ENCODE measurements around the gene SPPL2C.

Gene SPPL2C

DNA sequence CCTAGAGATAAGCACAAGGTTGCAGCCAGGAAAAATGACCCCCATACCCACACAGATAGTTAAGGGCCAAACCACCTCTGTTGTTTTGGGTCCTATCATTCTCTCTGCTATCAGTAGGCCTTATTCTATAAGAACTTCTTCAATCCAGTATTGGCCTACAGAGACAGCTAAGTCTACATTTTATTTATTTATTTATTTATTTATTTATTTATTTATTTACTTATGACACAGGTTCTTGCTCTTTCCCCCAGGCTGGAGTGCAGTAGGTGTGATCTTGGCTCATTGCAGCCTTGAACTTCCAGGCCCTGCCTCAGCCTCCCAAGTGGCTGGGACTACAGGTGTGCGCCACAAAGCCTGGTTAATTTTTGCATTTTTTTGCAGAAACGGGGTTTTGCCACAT lies 42.2 kb downstream of the SPPL2C start:
- TF ChIP-seq, protein P1, sequence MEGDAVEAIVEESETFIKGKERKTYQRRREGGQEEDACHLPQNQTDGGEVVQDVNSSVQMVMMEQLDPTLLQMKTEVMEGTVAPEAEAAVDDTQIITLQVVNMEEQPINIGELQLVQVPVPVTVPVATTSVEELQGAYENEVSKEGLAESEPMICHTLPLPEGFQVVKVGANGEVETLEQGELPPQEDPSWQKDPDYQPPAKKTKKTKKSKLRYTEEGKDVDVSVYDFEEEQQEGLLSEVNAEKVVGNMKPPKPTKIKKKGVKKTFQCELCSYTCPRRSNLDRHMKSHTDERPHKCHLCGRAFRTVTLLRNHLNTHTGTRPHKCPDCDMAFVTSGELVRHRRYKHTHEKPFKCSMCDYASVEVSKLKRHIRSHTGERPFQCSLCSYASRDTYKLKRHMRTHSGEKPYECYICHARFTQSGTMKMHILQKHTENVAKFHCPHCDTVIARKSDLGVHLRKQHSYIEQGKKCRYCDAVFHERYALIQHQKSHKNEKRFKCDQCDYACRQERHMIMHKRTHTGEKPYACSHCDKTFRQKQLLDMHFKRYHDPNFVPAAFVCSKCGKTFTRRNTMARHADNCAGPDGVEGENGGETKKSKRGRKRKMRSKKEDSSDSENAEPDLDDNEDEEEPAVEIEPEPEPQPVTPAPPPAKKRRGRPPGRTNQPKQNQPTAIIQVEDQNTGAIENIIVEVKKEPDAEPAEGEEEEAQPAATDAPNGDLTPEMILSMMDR (IDR thresholded peaks at IDR 0.05; ENCODE audit: low read depth, low read length, missing control alignments): no peak
- DNase-seq (ENCODE audit: low read depth): no peak
- H3K4me3 ChIP-seq (ENCODE audit: low read depth, low read length): no peak overlapping the region

DNA sequence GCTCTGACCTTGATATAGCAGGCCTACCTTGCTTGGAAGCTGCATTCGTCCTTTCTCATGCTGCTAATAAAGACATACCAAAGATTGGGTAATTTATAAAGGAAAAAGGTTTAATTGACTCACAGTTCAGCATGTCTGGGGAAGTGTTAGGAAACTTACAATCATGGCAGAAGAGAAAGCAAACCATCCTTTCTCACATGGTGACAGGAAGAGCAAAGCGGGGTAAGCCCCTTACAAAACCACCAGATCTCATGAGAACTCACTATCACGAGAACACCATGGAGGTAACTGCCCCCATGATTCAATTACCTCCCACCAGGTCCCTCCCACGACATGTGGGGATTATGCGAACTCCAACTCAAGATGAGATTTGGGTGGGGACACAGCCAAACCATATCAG lies 43.7 kb downstream of the SPPL2C start:
- no peak overlapping the region for H3K4me3 ChIP-seq (ENCODE audit: low read depth, low read length)
- TF ChIP-seq, protein P1 (IDR thresholded peaks at IDR 0.05; ENCODE audit: low read depth, low read length, missing control alignments): no peak
- no peak for DNase-seq (ENCODE audit: low read depth)

DNA sequence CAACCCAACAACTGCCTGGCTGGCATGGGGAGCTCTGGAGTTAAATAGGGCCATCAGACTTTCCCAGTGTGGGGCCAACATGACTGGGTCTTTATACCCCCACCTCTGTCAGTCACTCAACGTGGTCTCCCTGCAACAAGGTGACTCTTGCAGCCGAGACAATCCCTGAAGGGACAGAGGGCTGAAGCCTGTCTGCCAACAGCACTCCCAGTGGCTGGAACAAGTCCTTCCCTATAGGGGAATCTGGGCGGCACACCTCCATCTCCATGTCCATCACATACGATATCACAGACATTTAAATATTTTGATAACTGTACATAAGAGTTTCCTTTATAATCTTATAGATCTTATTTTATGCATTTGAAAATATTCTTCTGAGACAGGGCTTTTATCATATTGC lies 44.9 kb downstream of the SPPL2C start:
- no peak for DNase-seq (ENCODE audit: low read depth)
- TF ChIP-seq, protein P1 (IDR thresholded peaks at IDR 0.05; ENCODE audit: low read depth, low read length, missing control alignments): no peak

GRCh38 chr17:45893725-45894021 lies 49.0 kb downstream of the SPPL2C start:
- DNase-seq (ENCODE audit: low read depth): no peak
- H3K4me3 ChIP-seq (ENCODE audit: low read depth, low read length): no peak overlapping the region
- TF ChIP-seq, protein P1 (IDR thresholded peaks at IDR 0.05; ENCODE audit: low read depth, low read length, missing control alignments): no peak

More for the DNA sequence above, 44.9 kb downstream of the SPPL2C start:
- H3K4me3 ChIP-seq (ENCODE audit: low read depth, low read length): no peak overlapping the region

DNA sequence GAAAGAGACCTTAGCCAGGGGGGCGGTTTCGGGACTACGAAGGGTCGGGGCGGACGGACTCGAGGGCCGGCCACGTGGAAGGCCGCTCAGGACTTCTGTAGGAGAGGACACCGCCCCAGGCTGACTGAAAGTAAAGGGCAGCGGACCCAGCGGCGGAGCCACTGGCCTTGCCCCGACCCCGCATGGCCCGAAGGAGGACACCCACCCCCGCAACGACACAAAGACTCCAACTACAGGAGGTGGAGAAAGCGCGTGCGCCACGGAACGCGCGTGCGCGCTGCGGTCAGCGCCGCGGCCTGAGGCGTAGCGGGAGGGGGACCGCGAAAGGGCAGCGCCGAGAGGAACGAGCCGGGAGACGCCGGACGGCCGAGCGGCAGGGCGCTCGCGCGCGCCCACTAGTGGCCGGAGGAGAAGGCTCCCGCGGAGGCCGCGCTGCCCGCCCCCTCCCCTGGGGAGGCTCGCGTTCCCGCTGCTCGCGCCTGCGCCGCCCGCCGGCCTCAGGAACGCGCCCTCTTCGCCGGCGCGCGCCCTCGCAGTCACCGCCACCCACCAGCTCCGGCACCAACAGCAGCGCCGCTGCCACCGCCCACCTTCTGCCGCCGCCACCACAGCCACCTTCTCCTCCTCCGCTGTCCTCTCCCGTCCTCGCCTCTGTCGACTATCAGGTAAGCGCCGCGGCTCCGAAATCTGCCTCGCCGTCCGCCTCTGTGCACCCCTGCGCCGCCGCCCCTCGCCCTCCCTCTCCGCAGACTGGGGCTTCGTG lies 49.5 kb downstream of the SPPL2C start, which contains the start of gene MAPT:
Gene MAPT (plus strand): TSS at position 533 of the 763 bp plus-strand sequence. CDS start 67,784 bp downstream, outside the sequence.
- TF ChIP-seq, protein P1 (IDR thresholded peaks at IDR 0.05; ENCODE audit: low read depth, low read length, missing control alignments): peak; percentile 91

DNA sequence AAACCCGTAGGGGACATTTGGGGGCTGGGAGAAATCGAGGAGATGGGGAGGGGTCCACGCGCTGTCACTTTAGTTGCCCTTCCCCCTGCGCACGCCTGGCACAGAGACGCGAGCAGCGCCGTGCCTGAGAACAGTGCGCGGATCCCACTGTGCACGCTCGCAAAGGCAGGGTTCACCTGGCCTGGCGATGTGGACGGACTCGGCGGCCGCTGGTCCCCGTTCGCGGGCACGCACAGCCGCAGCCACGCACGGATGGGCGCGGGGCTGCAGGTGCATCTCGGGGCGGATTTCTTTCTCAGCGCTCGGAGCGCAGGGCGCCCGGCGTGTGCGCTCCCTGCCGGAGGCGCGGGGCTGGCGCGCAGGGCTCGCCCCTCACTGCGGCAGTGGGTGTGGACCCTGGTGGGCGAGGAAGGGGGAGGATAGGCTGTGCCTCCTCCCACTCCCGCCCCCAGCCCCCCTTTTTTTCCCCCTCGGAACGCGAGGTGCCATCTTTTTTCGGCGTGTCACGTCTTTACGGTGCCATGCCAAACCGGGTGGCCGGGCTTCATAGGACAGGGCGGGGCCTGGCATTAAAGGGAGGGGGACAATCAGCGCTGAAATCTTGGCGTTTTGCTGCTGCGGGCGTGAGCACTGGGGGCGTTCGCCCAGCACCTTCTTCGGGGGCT lies 50.8 kb downstream of the SPPL2C start:
- DNase-seq (ENCODE audit: low read depth): no peak
- TF ChIP-seq, protein P1 (IDR thresholded peaks at IDR 0.05; ENCODE audit: low read depth, low read length, missing control alignments): no peak
- no peak overlapping the region; the same call in 1 of the 2 replicates for H3K4me3 ChIP-seq (ENCODE audit: low read depth, low read length)

More for the DNA sequence above, 49.5 kb downstream of the SPPL2C start, which contains the start of gene MAPT:
- peak within 1 kb of the TSS; percentile 45 for H3K4me3 ChIP-seq (ENCODE audit: low read depth, low read length)
- DNase-seq (ENCODE audit: low read depth): peak; percentile 26

Data from GM12864 (cell line).